Body of pancreas (tissue), 4 donors: ENCODE measurements around the gene MMP3. TPM values are rescaled to one million over a fixed set of nuclear protein-coding genes. Genes with fewer than 3 reads are reported as not detected.

ENCODE experiments used
- ATAC-seq: fragments of 150-250 bp; one replicate; pipeline ENCODE4 v1.9.1; 2016
- DNase-seq, 4 donors: peaks; one replicate each; pipeline ENCODE4 v3.0.0-alpha.2; 2019
- H3K27ac ChIP-seq, 4 donors: fragments of 200-600 bp; sonication (generic); 1 replicate in 3 of 4; 2 replicates in 1 of 4; pipeline versions ENCODE4 v1.5.1 to v1.6.1; 2016 to 2019; ENCODE audit warnings: mild to moderate bottlenecking in 1 of 4, mixed read lengths in 1 of 4, moderate library complexity in 1 of 4
- H3K27me3 ChIP-seq, 2 donors: fragments of 200-600 bp; sonication (generic); one replicate each; pipeline ENCODE4 v1.6.0; 2016; ENCODE audit warnings: mild to moderate bottlenecking in 1 of 2
- H3K36me3 ChIP-seq, 2 donors: fragments of 200-600 bp; sonication (generic); replicated peaks in 1 of 2; 2 replicates each; pipeline ENCODE4 v1.5.1; 2016; ENCODE audit warnings: low read depth in 2 of 2; ENCODE audit not compliant: insufficient read depth in 1 of 2
- H3K4me1 ChIP-seq: fragments of 200-600 bp; sonication (generic); one replicate; pipeline ENCODE4 v1.6.0; 2016
- H3K4me3 ChIP-seq, 2 donors: fragments of 200-600 bp; sonication (generic); 1 replicate in 1 of 2; 2 replicates in 1 of 2; pipeline ENCODE4 v1.5.1; 2016 to 2019
- H3K9me3 ChIP-seq, 3 donors: fragments of 200-600 bp; sonication (generic); 1 replicate in 2 of 3; 2 replicates in 1 of 3; pipeline ENCODE4 v1.5.1; 2016
- POLR2A ChIP-seq, 3 donors: fragments of 450-650 bp; IDR thresholded peaks; one replicate each; pipeline ENCODE4 v1.6.1; 2016; ENCODE audit warnings: antibody characterized with exemption in 3 of 3, mild to moderate bottlenecking in 2 of 3
- WGBS, 2 donors: methylation state at CpG; one replicate each; pipeline ENCODE4 v1.1.5; 2017; 5-methylcytosine and 5-hydroxymethylcytosine counted together
- intact Hi-C: fragments of 100-400 bp; cut with DNase I; formaldehyde crosslinking; loops from one replicate; pipeline ENCODE4 v1.15.1; 2023
- total RNA-seq, 2 donors: library from RNA; depleted of rRNA; stranded (reverse); fragments of >200 nt; gene quantifications; one replicate each; pipeline ENCODE4 v1.1.0, GENCODE V29; 2016
- TF ChIP-seq, protein P1 (sequence below), 7 experiments: fragments of 450-650 bp in 4 of 7; fragments of 200-600 bp in 3 of 7; sonication (generic) in 3 of 7; IDR thresholded peaks; one replicate each; pipeline ENCODE4 v1.5.1; 2016 to 2019; ENCODE audit warnings: antibody characterized with exemption in 7 of 7

Gene MMP3
- total RNA-seq, 2 donors from 2014 or later = 1.0 TPM; not detected in 1

DNA sequence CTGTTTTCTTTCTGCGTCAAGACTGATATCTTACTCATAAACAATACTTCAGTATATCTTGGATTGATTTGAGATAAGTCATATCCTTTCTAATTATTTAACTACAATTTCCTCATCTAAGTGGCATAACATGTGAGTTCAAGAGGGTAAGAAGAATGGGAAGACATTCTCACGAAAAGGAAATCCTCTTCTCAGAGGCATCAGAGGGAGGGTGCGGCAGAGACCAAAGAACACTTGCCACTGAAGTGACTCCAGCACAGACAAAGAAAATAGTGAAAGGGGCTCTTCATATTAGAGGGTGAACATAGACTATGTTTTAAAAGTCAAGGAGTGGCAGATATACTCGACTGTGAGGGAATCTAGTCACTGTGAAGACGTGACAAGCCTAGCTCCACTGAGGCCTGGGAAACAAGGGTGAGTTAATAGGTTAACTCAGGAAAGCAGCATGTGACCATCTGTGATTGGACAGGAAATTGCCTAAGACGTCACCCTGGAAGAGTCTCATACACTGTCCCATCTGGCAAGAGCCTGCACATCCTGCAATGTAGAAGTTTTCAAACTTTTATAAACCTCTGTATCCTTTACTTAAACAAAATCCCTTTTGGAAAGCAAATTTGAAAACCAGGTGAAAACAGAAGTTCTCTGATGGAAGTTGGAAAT, 43.6 kb downstream of the MMP3 start:
- H3K27me3 ChIP-seq = no peaks in the 10 kb centered on the region
- intact Hi-C loops = no loop called here
- no peaks in the 10 kb centered on the region for H3K4me1 ChIP-seq
- WGBS, 2 donors = 56 to 65% methylated on average over 6 of the region's 6 CpGs
- no peak for TF ChIP-seq POLR2A (IDR thresholded peaks at IDR 0.05)
- TF ChIP-seq, protein P1, sequence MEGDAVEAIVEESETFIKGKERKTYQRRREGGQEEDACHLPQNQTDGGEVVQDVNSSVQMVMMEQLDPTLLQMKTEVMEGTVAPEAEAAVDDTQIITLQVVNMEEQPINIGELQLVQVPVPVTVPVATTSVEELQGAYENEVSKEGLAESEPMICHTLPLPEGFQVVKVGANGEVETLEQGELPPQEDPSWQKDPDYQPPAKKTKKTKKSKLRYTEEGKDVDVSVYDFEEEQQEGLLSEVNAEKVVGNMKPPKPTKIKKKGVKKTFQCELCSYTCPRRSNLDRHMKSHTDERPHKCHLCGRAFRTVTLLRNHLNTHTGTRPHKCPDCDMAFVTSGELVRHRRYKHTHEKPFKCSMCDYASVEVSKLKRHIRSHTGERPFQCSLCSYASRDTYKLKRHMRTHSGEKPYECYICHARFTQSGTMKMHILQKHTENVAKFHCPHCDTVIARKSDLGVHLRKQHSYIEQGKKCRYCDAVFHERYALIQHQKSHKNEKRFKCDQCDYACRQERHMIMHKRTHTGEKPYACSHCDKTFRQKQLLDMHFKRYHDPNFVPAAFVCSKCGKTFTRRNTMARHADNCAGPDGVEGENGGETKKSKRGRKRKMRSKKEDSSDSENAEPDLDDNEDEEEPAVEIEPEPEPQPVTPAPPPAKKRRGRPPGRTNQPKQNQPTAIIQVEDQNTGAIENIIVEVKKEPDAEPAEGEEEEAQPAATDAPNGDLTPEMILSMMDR (IDR thresholded peaks at IDR 0.05) = no peak
- no peak overlapping the region for H3K4me3 ChIP-seq
- DNase-seq (no peak), ATAC-seq (no peak)
- no peaks in the 10 kb centered on the region for H3K36me3 ChIP-seq
- H3K9me3 ChIP-seq = no peaks in the 10 kb centered on the region
- no peak overlapping the region for H3K27ac ChIP-seq

- no peak for TF ChIP-seq POLR2A (IDR thresholded peaks at IDR 0.05)
- TF ChIP-seq, protein P1 (IDR thresholded peaks at IDR 0.05) = no peak
- no peak within 1 kb of the TSS for H3K27ac ChIP-seq
- no peak within 1 kb of the TSS for H3K4me3 ChIP-seq
- peaks cover 7% of the 10 kb centered on the region for H3K4me1 ChIP-seq
- DNase-seq = no peak
- H3K36me3 ChIP-seq = no peaks in the 10 kb centered on the region
- H3K9me3 ChIP-seq = no peaks in the 10 kb centered on the region
- WGBS, 2 donors = 76 to 88% methylated on average over 7 of the region's 7 CpGs
- ATAC-seq = no peak
- intact Hi-C loops = no loop called here
- no peaks in the 10 kb centered on the region for H3K27me3 ChIP-seq
Measured at GRCh38 chr11:102798012-102798746, 45.2 kb downstream of the MMP3 start, which contains the start of gene MMP1. MMP1 (minus strand) TSS chr11:102798160; CDS start chr11:102798092, 68 bp downstream.

DNA sequence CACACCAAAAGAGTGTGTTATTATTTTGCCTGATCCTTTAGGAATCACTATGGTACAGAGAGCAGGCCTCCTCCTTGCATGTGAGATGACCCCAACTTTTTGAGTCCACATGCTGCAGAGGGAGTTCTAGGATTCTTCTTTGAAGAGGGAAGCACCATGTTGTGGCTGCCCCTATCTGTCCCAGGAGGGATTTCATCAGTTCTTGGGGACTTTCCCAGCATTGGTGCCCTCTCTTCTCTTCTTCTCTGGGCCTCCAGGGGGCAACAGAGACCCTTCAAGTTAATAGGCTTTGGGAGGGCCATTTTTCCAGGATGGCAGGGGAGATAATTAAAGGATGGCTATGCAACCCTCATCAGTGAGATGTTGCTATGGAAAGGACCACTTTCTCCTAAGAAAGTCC, 49.0 kb downstream of the MMP3 start:
- TF ChIP-seq, protein P1 (IDR thresholded peaks at IDR 0.05) = peak in 1 of 7 experiments; percentile 10
- no peak for TF ChIP-seq POLR2A (IDR thresholded peaks at IDR 0.05)
- DNase-seq = no peak
- ATAC-seq = no peak
- no peaks in the 10 kb centered on the region for H3K27me3 ChIP-seq
- no peaks in the 10 kb centered on the region for H3K9me3 ChIP-seq
- intact Hi-C loops = no loop called here
- H3K4me1 ChIP-seq = peaks cover 7% of the 10 kb centered on the region
- no peaks in the 10 kb centered on the region for H3K36me3 ChIP-seq
- H3K4me3 ChIP-seq = no peak overlapping the region
- no peak overlapping the region for H3K27ac ChIP-seq

DNA sequence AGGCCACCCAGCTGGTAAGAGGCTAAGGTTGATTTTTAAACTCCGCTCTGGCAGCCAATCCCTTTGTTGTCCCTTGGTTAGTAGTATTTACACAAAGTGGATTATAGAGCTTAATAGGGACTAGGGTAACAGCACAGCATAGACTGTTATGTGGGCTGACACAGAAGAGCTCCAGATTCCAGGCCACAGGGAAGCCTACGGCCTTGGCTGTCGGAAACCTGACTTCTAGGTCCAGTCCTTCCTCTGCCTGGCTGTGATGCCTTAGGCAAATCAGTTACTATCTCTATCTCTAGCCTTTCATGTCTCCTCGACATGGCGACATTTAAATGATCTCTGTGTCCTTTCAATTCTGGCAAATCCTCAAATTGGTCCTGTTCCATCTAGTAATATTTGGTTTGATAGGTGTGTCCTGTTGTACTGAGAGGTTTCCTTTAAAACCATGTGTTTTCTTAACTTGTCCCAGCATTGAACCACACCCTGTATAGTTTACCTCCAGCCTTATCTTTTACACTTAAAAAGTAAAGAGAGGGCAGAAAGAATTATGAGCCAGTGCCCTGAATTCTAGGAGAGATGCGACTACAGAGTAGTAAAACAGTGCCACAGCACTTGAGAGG, 49.6 kb downstream of the MMP3 start:
- Histone ChIP-seq H3K36me3 (no peaks in the 10 kb centered on the region), H3K27me3 (no peaks in the 10 kb centered on the region), H3K27ac (no peak overlapping the region), H3K4me3 (no peak overlapping the region), H3K9me3 (no peaks in the 10 kb centered on the region), H3K4me1 (peaks cover 7% of the 10 kb centered on the region)
- 70 to 82% methylated on average over 6 of the region's 6 CpGs for whole genome bisulfite sequencing, 2 donors
- no peak for DNase-seq
- TF ChIP-seq, protein P1 (IDR thresholded peaks at IDR 0.05) = no peak
- TF ChIP-seq POLR2A (IDR thresholded peaks at IDR 0.05) = no peak
- intact Hi-C loops = no loop called here
- ATAC-seq = no peak
